ENCODE measurements around the gene MAP3K5.

The MAP3K5 gene

DNA sequence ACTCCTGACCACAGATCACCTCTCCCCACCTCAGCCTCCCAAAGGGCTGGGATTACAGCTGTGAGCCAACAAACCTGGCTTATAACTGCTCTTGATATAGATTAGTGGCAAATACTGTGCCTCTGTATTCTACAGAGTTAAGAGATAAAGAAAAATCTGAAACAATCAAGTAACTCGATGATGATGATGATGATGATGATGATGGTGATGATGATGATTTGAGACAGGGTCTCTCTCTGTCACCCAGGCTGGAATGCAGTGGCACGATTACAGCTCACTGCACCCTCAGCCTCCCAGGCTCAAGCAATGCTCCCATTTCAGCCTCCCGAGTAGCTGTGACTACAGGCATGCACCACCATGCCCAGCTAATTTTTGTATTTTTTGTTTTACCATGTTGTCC lies 175.8 kb downstream of the MAP3K5 start:
- no peak for DNase-seq (ENCODE audit: low read depth)

DNA sequence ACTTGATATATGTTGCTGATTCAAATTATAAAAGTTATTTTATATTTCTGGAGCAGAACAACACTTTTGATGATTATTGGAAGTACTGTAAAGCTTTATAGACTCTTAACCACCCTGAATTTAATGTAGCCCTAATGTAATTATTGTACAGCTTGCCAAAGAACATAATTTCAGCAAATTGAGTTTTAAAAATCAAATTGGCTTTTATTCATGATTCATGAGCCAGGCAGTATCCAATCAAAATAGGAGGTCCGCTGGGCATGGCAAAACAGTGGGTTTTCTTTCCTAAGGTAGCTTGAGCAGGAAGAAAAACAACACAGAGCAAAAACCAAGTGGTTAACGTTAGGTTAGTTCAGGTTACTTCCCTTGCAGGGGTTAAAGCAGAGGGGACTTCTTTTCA lies 177.3 kb downstream of the MAP3K5 start:
- TF ChIP-seq, protein P1, sequence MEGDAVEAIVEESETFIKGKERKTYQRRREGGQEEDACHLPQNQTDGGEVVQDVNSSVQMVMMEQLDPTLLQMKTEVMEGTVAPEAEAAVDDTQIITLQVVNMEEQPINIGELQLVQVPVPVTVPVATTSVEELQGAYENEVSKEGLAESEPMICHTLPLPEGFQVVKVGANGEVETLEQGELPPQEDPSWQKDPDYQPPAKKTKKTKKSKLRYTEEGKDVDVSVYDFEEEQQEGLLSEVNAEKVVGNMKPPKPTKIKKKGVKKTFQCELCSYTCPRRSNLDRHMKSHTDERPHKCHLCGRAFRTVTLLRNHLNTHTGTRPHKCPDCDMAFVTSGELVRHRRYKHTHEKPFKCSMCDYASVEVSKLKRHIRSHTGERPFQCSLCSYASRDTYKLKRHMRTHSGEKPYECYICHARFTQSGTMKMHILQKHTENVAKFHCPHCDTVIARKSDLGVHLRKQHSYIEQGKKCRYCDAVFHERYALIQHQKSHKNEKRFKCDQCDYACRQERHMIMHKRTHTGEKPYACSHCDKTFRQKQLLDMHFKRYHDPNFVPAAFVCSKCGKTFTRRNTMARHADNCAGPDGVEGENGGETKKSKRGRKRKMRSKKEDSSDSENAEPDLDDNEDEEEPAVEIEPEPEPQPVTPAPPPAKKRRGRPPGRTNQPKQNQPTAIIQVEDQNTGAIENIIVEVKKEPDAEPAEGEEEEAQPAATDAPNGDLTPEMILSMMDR (conservative IDR thresholded peaks at IDR 0.05; ENCODE audit: low read length): no peak
- no peak for DNase-seq (ENCODE audit: low read depth)
- no peak overlapping the region for H3K4me3 ChIP-seq (ENCODE audit: low read length)

More for the DNA sequence above, 175.8 kb downstream of the MAP3K5 start:
- TF ChIP-seq, protein P1 (conservative IDR thresholded peaks at IDR 0.05; ENCODE audit: low read length): no peak
- no peak overlapping the region for H3K4me3 ChIP-seq (ENCODE audit: low read length)

DNA sequence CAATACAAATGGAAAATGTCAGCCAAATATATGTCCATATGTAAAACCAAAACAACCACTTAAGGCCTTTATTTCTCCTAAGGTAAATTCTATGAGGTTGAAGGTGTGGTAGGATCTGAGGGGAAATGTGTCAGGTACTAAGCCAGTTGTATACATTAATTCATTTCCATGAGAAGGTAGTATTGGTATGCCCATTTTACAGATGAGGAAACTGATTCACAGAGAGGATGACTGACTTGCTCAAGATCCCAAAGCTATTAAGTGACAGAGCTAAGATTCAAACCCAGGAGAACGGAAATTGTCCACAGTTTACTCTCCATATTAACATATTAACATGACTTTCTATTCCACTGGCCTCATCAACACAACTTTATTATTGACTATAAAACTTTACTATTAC lies 177.9 kb downstream of the MAP3K5 start:
- H3K4me3 ChIP-seq (ENCODE audit: low read length): no peak overlapping the region
- no peak for DNase-seq (ENCODE audit: low read depth)
- TF ChIP-seq, protein P1 (conservative IDR thresholded peaks at IDR 0.05; ENCODE audit: low read length): no peak

DNA sequence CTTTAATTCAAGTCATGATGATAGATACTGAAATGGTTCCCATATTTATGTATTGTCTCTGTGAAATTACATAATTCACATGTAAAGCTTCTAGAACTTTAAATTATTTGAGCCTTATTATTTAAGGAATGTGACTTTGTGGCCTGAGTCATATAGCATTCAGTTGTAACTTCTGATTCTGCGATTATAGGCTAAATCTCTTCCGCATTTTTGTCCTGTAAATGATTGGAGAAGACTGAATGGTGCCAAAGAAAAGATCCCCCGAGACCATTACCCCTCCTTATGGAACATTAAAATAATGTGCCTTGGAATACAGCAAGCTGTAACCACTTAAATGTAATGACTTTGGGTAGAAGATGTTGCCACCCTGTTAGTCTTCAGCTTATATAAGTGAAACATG lies 178.8 kb downstream of the MAP3K5 start:
- peak; percentile 56 for DNase-seq (ENCODE audit: low read depth)
- TF ChIP-seq, protein P1 (conservative IDR thresholded peaks at IDR 0.05; ENCODE audit: low read length): no peak
- no peak overlapping the region for H3K4me3 ChIP-seq (ENCODE audit: low read length)

DNA sequence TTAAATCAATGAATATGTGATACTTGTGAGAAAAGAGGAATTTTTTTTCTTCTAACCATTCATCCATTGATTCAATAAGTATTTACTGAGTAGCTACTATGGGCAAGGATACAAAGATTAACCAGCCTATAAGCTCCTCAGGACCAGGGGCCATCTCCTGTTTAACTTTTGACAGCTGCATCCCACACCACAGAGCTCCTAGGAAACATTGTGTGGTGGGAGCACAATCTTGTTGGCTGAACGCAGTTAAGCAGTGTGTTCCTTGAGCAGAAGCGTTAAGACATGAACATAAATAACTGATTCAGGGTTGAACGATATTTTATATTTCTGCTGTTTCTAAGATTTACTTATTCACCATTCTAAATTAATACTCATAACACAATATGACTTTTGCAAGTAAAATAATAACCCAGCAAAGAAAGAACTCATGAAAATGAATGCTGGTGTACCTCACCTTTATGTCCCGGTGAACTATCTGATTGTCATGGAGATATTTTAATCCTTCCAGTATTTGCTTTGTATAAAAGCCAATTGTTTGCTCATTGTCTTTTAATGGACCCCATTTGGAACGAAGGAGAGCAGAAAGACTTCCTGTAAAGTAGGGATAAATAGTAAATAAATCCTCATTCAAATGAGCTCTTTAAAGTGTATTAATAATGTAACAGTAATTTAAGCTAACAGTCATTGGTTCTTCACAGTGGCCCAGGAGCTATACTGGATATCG lies 179.4 kb downstream of the MAP3K5 start:
- TF ChIP-seq, protein P1 (conservative IDR thresholded peaks at IDR 0.05; ENCODE audit: low read length): no peak
- no peak for DNase-seq (ENCODE audit: low read depth)
- no peak overlapping the region for H3K4me3 ChIP-seq (ENCODE audit: low read length)

DNA sequence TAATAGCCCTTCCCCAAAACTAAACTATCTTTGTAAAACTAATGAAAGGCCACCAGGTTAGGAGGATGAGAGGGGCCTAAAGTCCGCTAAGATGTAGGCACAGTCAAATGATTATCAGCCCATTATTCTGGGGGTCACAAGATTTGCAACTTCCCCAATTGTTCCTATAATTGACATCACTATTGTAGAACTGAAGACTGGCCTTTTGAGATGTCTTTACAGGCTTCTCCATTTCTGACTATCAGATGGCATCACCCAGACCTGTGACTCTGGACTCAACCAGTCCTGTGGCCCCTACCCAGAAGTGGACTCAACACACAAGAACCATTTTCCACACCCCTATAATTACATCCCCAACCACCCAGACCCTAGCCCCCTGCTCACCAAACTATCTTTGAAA lies 180.5 kb downstream of the MAP3K5 start:
- TF ChIP-seq, protein P1 (conservative IDR thresholded peaks at IDR 0.05; ENCODE audit: low read length): no peak
- no peak overlapping the region for H3K4me3 ChIP-seq (ENCODE audit: low read length)
- no peak for DNase-seq (ENCODE audit: low read depth)

DNA sequence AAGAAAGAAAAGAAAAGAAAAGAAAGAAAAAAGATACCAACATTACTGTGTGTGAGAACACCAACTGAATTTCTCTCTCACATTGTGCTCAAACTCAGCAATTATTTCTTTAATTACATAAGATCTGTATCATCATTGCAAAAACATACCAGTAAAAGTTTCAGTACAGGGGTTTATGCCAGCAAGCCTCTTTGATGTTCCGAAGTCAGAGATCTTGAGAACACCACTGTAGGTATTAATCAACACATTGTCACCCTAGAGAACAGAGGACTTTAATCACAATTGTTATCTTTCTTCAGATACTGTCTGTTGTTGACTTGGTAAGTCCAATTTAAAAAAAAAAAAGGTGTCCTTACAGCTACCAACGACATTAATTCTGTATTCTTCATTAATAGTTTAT lies 181.1 kb downstream of the MAP3K5 start:
- DNase-seq (ENCODE audit: low read depth): no peak
- H3K4me3 ChIP-seq (ENCODE audit: low read length): no peak overlapping the region
- TF ChIP-seq, protein P1 (conservative IDR thresholded peaks at IDR 0.05; ENCODE audit: low read length): no peak
